ENCODE data around the gene CTDSPL. TPM values are rescaled to one million over a fixed set of nuclear protein-coding genes. Genes with fewer than 3 reads are reported as not detected.
A peak's percentile ranks its signal among the peaks of the same experiment; 100 is the strongest.

The CTDSPL gene
- total and polyA plus RNA-seq, 2 of the 13 experiments (the other 11 are each of a cell fraction or from before 2014, with no cell fraction given) = 26.1 to 142 TPM

DNA sequence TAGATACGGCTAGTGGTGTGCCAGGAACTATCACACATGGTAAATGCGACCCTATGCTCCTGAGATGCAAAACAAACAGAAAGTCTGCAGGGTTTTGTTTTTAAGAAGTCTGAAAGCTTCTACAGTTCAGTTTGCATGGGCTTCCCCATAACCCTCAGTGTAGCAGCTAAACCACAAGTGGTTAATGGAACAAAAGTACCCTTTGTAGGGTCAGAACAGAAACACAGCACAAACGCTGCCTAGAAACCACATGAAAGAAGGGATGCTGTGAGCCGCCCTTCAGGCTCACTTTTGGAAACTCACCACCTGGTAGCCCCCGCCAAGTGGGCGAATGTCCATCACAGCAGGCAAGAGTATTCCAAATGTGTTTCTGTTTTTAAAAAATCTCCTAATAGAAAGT lies 46.2 kb downstream of the CTDSPL start (continued):
- no peak for TF ChIP-seq ZNF580 (CRISPR knock-in tag; IDR thresholded peaks at IDR 0.05; ENCODE audit: borderline replicate concordance, low read depth)
- TF ChIP-seq ZNF180 (CRISPR knock-in tag; IDR thresholded peaks at IDR 0.05; ENCODE audit: borderline replicate concordance, low read depth) = no peak
- no peak for TF ChIP-seq ZNF558 (CRISPR knock-in tag; IDR thresholded peaks at IDR 0.05; ENCODE audit: borderline replicate concordance)
- no peak for TF ChIP-seq PTBP1 (IDR thresholded peaks at IDR 0.05; ENCODE audit: low read depth, low read length, poor library complexity, severe bottlenecking)
- no peak for TF ChIP-seq ZNF251 (CRISPR knock-in tag; IDR thresholded peaks at IDR 0.05)
- TF ChIP-seq ZNF44 (CRISPR knock-in tag; IDR thresholded peaks at IDR 0.05) = no peak
- no peak for TF ChIP-seq ZC3H13 (CRISPR knock-in tag; IDR thresholded peaks at IDR 0.05)
- no peak for TF ChIP-seq NCOA5 (CRISPR knock-in tag; IDR thresholded peaks at IDR 0.05)
- no peak for TF ChIP-seq PRDM15 (CRISPR knock-in tag; IDR thresholded peaks at IDR 0.05)
- TF ChIP-seq ZNF569 (CRISPR knock-in tag; IDR thresholded peaks at IDR 0.05; ENCODE audit: borderline replicate concordance) = no peak
- TF ChIP-seq MEIS1 (CRISPR knock-in tag; IDR thresholded peaks at IDR 0.05; ENCODE audit: borderline replicate concordance) = no peak
- TF ChIP-seq ZSCAN29 (CRISPR knock-in tag; conservative IDR thresholded peaks at IDR 0.05) = 0 out of 2 replicates have a peak, but pooled peaks have one; percentile 46
- TF ChIP-seq SUZ12 (IDR thresholded peaks at IDR 0.05; ENCODE audit: low read depth, low read length) = no peak
- TF ChIP-seq HDAC2 (CRISPR knock-in tag; IDR thresholded peaks at IDR 0.05) = peak; percentile 38; the same call in 1 of the 2 replicates
- TF ChIP-seq NFKB2 (CRISPR knock-in tag; IDR thresholded peaks at IDR 0.05; ENCODE audit: borderline replicate concordance) = no peak
- peak; percentile 22; the same call in 1 of the 2 replicates for TF ChIP-seq TFE3 (CRISPR knock-in tag; IDR thresholded peaks at IDR 0.05)
- peak; percentile 93 for TF ChIP-seq TCF7 (IDR thresholded peaks at IDR 0.05; ENCODE audit: low read depth)
- TF ChIP-seq ZNF660 (CRISPR knock-in tag; IDR thresholded peaks at IDR 0.05; ENCODE audit: borderline replicate concordance, low read depth) = no peak
- TF ChIP-seq, protein P1, sequence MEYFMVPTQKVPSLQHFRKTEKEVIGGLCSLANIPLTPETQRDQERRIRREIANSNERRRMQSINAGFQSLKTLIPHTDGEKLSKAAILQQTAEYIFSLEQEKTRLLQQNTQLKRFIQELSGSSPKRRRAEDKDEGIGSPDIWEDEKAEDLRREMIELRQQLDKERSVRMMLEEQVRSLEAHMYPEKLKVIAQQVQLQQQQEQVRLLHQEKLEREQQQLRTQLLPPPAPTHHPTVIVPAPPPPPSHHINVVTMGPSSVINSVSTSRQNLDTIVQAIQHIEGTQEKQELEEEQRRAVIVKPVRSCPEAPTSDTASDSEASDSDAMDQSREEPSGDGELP (IDR thresholded peaks at IDR 0.05; ENCODE audit: borderline replicate concordance, low read depth) = peak; percentile 48; the same call in 1 of the 2 replicates
- TF ChIP-seq BATF2 (CRISPR knock-in tag; IDR thresholded peaks at IDR 0.05) = no peak
- TF ChIP-seq SCMH1 (CRISPR knock-in tag; IDR thresholded peaks at IDR 0.05; ENCODE audit: borderline replicate concordance) = no peak
- TF ChIP-seq HMG20A (CRISPR knock-in tag; IDR thresholded peaks at IDR 0.05; ENCODE audit: borderline replicate concordance) = peak; percentile 81
- TF ChIP-seq ZNF337 (CRISPR knock-in tag; IDR thresholded peaks at IDR 0.05; ENCODE audit: borderline replicate concordance, low read depth) = no peak
- TF ChIP-seq SP5 (CRISPR knock-in tag; IDR thresholded peaks at IDR 0.05; ENCODE audit: borderline replicate concordance, low read depth) = no peak; the same call in 1 of the 2 replicates
- no peak for TF ChIP-seq ZNF335 (CRISPR knock-in tag; IDR thresholded peaks at IDR 0.05)

Data from HepG2 (cell line).